Measurements from ENCODE around the gene FBXO47.
"Not testable (repeated sequence)": the region's sequence is repeated elsewhere in the genome, so short reads cannot be mapped to it uniquely, and the experiment has no call there.

The FBXO47 gene

DNA sequence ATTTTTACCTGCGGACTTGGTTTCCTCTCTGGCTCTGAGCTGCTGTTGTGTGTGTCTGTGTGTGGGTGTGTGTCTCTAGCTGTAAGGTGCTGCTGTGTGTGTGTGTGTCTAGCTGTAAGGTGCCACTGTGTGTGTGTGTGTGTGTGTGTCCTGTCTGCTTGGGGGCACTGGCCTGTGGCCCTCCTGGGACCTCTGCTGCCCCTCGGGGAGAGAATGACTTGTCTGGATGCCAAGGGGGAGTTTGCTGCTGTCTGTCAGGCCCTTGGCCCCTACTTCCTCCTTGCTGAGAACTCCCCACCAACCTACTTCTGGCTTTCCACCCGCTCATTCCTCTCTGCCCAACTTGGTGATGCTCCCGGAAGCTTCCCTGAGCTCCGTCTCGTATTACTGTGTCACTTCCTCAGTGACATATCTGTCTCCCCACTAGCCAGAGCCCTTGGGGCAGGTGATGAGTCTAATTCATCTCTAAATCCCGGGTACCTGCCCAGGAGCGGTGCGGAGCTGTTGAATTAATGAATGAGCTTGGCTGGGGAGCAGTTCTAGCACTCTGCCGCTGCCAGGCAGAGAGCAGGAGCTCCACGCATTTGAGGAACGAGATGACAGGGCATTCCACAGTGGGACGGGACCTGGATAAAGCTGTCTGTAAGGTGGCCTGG lies 45.3 kb downstream of the FBXO47 start:
- DNase-seq (ENCODE audit: low spot score), result no peak

DNA sequence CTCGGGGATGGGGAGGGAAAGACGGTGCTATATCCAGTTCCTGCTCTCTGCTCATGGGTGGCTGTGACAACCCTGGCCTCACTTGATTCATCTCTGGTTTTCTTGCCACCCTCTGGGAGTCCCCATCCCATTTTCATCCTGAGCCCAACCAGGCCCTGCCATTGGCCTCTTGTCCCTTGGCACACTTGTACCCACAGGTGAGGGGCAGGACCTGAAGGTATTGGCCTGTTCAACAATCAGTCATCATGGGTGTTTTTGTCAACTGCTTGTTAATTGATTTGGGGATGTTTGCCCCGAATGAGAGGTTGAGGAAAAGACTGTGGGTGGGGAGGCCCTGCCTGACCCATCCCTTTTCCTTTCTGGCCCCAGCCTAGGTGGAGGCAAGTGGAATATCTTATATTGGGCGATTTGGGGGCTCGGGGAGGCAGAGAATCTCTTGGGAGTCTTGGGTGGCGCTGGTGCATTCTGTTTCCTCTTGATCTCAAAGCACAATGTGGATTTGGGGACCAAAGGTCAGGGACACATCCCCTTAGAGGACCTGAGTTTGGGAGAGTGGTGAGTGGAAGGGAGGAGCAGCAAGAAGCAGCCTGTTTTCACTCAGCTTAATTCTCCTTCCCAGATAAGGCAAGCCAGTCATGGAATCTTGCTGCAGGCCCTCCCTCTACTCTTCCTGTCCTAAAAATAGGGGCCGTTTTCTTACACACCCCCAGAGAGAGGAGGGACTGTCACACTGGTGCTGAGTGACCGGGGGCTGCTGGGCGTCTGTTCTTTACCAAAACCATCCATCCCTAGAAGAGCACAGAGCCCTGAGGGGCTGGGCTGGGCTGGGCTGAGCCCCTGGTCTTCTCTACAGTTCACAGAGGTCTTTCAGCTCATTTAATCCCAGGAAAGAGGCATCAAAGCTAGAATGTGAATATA lies 46.6 kb downstream of the FBXO47 start:
- no peak for DNase-seq (ENCODE audit: low spot score)

DNA sequence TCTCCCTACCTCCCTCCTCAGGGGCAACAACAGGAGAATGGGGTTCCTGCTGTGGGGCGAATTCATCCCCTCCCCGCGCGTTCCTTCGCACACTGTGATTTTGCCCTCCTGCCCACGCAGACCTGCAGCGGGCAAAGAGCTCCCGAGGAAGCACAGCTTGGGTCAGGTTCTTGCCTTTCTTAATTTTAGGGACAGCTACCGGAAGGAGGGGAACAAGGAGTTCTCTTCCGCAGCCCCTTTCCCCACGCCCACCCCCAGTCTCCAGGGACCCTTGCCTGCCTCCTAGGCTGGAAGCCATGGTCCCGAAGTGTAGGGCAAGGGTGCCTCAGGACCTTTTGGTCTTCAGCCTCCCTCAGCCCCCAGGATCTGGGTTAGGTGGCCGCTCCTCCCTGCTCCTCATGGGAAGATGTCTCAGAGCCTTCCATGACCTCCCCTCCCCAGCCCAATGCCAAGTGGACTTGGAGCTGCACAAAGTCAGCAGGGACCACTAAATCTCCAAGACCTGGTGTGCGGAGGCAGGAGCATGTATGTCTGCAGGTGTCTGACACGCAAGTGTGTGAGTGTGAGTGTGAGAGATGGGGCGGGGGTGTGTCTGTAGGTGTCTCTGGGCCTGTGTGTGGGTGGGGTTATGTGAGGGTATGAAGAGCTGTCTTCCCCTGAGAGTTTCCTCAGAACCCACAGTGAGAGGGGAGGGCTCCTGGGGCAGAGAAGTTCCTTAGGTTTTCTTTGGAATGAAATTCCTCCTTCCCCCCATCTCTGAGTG lies 47.7 kb downstream of the FBXO47 start:
- no peak for DNase-seq (ENCODE audit: low spot score)

DNA sequence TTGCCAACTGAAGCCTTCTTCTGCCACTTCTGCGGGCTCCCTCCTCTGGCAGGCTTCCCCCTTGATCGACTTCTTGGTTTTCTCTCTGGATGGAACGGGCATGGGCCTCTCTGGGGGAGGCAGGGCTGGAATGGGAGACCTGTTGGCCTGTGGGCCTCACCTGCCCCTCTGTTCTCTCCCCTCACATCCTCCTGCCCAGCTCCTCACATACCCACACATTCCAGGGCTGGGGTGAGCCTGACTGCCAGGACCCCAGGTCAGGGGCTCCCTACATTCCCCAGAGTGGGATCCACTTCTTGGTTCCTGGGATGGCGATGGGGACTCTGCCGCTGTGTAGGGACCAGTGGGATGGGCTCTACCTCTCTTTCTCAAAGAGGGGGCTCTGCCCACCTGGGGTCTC lies 48.3 kb downstream of the FBXO47 start:
- no peak for DNase-seq (ENCODE audit: low spot score)

DNA sequence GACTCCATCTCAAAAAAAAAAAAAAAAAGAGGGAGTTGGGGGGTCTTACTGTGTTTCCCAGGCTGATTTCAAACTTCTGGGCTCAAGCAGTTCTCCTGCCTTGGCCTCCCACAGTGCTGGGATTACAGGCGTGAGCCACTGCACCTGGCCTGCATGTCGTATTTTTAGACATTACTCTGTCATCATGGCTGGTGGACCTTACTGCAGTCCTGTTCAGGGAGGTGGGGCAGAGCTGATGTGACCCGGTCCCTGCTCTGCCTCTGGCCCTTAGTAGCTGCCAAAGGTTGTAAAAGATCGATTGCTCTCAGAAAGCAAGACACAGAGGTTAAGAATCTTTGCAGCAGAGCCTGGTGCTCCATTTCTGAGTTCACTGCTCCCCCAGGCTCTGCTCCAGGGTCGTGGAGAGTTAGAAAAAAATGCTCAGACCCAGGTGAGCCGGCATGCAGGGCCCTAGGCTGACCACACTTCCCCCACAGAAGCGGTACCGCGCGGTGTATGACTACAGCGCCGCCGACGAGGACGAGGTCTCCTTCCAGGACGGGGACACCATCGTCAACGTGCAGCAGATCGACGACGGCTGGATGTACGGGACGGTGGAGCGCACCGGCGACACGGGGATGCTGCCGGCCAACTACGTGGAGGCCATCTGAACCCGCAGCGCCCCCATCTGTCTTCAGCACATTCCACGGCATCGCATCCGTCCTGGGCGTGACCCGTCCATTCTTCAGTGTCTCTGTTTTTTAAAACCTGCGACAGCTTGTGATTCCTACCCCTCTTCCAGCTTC lies 48.9 kb downstream of the FBXO47 start:
- no peak for DNase-seq (ENCODE audit: low spot score)

DNA sequence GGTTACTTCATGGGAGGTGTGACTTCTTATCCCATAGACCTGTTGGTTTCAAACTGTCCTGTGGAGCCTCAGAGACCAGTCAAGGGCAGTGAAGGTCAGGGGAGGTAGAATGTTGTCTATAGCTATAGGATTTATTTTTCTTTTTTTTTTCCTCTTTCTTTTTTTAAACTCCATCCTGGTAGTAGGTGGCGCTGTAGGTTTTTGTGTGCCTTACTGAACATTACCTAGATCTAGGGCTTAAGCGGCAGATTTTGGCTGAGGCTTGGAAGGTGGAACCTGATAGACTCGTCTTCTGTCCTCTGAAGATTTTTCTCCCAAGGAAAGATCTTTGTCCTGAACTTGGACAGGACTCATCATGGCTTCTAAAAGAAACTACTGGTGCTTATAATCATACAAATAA lies 49.9 kb downstream of the FBXO47 start:
- no peak for DNase-seq (ENCODE audit: low spot score)

DNA sequence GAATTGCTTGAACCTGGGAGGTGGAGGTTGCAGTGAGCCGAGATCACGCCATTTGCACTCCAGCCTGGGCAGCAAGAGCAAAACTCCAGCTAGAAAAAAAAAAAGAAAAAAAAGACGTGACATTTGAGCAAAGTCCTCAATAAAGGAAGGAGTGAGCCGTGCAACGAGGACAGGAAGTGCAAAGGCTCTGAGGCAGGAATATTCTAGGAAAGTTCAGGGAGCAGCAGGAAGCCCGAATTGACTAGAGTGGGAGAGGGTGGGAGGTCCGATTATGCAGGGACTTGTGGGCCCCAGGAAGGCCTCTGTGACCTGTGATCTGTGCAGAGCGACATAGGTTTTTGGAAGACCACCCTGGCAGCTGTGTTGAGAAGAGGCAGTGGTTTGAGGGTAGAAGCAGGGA lies 50.4 kb downstream of the FBXO47 start:
- DNase-seq (ENCODE audit: low spot score), result no peak

DNA sequence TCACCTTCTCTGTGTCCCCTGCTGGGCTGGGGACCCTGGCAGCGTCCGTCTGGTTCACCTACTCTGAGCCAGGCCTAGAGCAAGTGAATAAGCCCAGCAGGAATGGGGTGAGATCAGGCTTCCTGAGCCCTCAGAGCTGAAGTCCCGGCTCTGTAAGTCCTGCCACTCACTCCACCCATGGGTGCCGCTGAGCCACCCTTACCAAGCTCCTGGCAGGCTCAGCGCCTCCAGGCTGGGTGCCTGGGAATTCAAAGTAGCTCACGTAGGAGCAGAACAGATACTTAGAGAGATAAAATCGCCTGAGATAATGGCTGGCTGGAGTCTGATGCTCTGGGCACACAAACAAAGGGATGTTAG lies 51.6 kb downstream of the FBXO47 start:
- DNase-seq (ENCODE audit: low spot score), result no peak

DNA sequence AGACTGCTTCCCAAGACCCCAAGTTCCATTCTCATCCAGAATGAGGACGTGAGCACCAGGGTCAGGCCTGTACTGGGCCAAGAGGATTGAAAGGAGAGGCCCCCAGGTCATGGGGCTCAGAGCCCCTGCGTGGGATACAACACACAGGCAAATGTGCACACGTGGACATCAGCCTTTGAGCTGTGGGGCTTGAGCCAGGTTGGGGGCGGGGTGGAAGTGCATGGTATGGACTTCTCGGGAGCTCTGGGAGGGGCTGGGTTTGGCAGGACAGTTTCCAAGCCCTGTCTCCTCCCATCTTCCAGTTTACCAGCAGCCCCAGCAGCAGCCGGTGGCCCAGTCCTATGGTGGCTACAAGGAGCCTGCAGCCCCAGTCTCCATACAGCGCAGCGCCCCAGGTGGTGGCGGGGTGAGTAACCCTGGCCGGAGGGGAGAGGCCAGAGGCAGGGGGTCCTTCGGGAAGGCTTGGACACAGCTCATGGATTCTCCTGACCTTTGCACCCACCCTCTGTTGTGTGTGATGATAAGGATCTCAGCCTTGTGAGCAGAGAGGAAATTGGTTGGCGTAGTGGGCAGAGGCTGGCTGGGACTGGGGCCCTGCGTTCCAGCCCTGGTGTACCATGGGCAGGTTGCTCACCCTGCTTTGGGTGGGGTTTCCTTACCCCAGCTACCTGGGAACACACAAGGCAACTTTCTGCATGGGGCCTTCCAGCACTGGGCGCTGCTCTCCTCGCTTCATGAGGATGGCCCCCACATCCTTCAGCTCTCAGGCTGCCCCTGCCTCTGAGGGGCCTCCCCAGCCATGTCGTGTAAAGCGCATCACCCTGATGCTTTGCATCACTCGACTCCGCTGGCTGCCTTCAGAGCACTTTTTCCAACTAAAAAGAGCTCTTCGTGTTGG lies 52.2 kb downstream of the FBXO47 start:
- DNase-seq (ENCODE audit: low spot score), result no peak

DNA sequence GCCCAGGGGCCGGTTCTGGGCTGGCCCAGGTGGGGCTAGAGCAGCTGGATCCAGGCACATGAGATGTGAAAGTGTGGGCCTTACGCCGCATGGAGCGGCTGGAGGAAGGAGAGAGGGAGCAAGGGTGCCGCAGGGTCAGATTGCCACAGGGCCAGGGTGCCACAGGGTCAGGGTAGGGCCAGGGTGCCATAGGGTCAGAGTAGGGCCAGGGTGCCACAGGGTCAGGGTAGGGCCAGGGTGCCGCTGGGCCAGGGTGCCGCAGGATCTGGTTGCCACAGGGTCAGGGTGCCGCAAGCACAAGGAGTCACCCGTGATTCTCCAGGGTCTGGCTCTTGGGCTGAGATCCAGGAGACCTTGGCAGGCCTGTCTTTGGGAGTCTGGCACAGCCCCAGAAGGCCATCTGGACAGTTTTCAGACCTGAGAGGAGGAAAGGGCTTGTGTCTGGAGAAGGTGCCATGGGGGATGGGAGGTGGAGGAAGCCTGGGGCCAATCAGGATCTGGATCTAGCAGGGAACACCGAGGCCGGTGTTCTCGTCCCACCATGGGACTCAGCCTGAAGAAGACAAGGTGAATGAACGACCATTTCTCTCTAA lies 54.9 kb downstream of the FBXO47 start:
- DNase-seq (ENCODE audit: low spot score), result no peak

DNA sequence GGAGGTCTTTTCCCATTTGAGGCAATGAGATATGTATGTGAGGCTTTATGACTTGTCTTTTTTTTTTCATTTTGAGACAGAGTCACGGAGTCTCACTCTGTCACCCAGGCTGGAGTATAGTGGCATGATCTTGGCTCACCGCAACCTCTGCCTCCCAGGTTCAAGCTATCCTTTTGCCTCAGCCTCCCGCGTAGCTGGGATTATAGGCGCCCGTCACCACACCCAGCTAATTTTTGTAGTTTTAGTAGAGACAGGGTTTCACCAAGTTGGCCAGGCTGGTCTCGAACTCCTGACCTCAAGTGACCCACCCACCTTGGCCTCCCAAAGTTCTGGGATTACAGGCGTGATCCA lies 55.5 kb downstream of the FBXO47 start:
- not testable (repeated sequence) for DNase-seq (ENCODE audit: low spot score)

DNA sequence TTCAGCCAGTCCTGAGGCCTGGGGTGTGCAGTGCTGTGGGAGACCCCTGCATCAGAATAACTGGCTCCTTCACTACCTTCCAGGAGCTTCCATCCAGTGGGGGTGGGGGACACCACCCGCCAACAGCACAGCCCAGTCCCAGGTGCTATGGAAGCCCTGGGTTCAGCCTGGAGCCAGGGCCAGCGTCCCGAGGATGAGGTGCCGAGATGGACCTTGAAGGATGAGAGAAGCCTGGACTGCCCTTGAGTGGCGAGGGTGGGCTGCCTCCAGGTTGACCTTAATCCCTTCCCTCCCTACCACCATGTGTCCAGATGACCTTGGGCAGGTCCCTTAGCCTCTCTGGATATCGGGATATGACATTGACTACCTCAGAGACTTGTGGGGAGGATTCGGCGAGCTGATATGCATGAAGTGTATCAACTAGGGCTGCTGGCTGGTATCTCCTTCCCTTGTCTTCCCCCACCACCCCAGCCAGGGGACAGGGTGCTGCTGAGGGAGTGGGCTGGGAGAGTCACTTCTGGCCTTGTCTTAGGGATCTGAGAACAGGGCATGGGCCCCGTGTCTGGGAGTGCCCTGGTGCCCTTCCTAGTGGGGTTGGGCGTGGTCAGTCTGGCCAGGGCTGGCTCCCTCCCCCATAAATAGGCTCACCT lies 56.0 kb downstream of the FBXO47 start:
- DNase-seq (ENCODE audit: low spot score), result no peak

DNA sequence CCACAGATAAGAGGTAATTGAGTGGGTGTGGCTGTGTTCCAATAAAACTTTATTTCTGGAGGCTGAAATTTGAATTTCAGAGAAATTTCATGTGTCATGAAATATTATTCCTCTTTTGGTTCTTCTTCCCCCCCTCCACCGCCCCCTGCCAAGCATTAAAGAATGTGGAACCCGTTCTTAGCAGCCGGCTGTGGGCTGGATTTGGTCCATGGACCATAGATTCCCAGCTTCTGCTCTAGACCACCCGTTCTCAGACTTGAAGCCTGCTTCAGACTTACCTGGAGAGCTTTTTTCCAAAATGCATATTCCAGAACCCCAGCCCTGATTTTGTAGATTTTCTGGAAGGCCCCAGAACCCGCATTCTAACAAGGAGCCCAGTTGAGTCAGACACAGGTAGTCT lies 56.9 kb downstream of the FBXO47 start:
- DNase-seq (ENCODE audit: low spot score), result no peak

DNA sequence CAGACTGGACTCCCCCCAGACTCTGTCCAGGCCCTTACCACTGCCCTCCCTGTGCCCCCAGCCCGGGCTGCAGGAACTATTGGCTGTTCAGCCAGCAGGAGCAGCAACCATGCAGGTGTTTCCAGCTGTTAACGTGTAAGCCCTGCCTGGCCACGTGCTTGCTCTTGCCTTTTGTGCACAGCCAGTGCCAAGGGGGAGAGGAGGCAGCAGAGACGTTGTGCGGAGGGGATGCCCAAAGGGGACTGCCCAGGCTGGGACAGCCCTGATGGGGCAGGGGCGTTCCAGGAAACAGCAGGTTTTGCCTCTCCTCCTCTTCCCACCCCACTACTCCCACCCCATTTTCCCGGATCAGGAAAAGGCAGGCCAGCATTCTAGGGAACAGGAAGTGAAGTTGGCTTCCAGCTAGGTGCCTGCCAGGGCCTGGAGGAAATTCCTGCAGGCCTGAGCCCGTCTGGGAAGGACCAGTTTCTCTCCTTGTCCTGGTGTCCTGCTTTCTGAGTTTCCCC lies 58.5 kb downstream of the FBXO47 start:
- DNase-seq (ENCODE audit: low spot score), result no peak

DNA sequence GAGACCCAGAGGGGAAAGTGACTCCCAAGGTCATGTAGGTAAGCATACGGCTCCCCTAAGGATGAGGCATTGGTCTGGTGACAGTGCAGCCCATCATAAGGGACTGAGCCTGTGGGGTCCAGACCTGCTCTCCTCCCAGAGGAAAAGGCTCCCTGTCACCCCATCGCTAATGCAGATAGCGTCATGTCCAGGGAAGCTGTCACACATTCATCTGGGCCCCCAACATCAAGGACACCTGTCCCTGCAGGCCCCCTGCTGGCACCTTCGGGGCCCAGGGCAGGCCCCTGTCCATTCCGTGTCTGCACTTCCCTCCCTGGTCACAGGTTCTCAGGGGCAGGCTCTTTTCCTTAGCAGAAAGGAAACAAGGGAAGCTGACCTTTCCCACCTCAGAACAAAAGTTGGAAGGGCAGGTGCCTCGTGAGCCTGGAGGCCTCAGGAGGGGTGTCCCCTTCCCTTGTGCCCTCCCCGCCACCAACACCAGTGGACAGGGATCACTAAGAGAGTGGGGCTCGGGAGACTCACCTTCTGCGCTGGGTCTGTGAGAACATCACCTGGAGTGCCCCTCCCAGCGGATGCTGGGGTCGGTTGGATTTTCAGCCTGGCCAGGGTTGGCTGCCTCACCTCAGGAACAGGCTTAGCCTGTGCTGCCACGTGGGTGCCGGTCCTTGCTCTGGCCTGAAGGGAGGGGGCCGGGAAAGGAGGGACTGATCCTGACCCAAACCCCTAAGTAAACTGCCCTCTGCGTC lies 59.1 kb downstream of the FBXO47 start:
- DNase-seq (ENCODE audit: low spot score), result no peak

DNA sequence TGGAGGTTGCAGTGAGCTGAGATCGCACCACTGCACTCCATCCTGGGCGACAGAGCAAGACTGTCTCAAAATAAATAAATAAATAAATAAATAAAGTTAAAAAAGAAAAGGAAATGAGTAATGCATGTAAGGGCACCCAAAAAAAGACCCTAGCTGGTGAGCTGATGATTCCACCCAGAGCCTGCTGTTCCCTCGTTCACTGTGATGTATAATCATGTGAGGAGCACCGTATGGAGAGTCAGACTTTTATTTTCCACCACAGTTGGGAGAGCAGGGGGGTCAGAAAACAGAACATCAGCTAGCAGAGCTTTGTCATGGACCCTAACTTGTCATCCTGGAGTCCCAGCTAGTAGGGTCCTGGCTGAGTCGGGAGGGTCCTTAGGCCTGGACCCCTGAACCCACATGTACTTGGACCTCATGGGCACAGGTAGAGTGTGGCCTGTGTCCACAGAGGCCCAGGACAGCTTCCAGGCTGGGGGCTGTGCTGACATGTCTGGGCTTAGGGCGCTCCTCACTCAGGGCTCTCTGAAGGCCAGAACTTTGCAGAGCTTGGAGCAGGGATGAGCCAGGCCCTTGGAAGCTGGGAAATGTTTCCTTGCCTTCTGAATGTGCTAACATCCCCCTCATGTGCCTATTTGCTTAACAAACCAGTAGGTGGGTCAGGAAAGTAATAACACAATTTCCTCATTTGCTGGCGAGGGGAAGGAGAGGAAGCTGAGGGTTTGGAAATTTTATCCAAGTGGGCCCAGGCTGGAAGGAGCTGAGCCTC lies 60.6 kb downstream of the FBXO47 start:
- DNase-seq (ENCODE audit: low spot score), result no peak

DNA sequence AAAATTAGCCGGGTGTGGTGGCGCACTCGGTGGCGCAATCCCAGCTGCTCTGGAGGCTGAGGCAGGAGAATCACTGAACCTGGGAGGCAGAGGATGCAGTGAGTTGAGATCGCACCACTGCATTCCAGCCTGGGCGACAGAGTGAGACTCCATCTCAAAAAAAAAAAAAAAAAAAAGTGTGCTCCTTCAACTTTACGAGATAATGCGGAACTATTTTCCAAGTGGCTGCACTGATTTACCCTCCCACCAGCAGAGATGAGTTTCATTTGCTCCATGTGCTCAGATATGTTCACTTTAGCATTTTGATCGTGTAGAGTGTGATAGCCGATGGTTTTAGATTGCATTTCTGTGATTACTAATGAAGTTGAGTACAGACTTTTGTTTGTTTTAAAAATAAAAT lies 61.8 kb downstream of the FBXO47 start:
- DNase-seq (ENCODE audit: low spot score), result no peak

DNA sequence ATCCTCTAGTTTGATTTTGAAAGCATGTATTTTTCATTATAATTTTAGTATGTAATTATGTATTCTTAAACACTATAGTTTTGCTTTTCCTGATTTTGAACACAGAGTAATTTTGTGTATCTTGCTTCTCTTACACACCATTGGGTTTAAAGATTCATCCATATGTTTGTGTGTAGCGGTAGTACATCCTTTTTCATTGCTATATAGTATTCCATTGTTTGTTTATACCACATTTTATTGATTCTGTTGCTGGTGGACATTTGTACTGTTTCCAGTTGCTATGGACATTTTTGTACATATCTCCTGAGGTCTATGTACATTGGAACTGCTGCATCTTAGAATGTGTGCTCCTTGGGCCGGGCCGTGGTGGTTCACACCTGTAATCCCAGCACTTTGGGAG lies 62.3 kb downstream of the FBXO47 start:
- no peak for DNase-seq (ENCODE audit: low spot score)

DNA sequence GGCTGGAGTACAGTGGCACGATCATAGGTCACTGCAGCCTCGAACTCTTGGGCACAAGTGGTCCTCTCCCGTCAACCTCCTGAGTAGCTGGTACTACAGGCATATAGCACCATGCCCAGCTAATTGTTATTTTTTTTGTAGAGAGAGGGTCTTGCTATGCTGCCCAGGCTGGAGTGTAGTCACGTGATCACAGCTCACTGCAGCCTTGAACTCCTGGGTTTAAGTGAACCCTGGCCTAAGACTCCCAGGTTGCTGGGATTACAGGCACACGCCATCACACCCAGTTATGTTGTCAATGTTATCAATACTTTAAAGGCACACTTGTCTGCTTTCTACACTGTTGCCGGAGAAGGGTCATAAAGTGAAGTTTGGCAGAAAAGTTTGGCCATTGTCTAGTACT lies 63.8 kb downstream of the FBXO47 start:
- DNase-seq (ENCODE audit: low spot score), result no peak

Measured in LoVo (cell line).